ENCODE data around the gene BABAM2. TPM values are rescaled to one million over a fixed set of nuclear protein-coding genes. Genes with fewer than 3 reads are reported as not detected.

The BABAM2 gene
- total and polyA plus RNA-seq, 9 of the 15 experiments (the other 6 are each of a cell fraction or from before 2014, with no cell fraction given): 10.9 to 37.4 (median 25.6) TPM

DNA sequence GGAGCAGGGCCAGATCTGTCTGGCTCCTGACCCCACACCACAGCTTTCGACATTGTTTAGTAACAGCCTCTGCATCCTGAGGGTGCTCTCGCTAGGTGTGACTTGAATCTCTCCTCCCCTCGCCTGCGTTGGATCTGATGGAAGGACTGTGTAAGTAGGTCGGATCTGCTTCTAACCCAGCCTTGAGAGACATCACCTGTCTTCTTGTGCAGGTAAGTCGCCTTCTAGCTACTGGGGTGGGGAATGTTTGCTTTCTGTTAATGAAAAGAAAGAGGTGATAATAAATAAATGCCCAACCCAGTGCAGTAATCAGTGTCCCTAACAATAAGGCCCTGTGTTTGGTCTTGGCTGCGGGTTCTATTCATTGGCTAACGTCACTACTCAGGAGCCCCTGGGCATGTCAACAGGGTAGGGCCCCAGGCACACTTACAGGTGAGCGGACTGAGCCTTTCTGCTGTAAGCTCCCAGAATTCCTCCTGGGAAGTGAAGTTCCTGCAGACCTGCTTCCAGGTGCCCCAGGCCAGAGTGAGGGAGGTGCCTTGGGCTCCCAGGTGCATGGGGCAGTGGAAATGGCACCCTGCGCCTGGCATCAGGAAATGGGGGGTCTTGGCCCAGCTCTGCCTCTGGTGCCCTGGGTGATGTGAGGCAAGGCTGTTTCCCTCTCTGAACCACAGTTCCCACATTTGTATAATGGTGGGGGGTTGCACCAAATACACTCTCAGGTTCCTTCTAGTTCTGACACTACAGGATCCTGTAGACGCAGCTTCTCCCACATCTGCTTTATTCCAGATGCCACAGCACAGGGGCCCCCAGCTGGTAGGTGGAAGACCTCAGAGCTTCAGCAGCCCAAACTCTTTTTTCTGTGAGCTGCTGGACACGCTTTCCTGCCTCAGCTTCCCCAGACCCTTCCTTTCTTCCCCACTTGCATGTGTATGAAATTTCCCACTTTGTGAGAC, 491.0 kb downstream of the BABAM2 start:
- 63% methylated on average over 12 of the region's 12 CpGs for WGBS (ENCODE audit: insufficient coverage, low coverage, missing lambda C conversion rate)
- Histone ChIP-seq H3K27me3 (ENCODE audit: control insufficient read depth in 2 of 2, insufficient read depth in 2 of 2, low read length in 2 of 2) (no peaks in the 10 kb centered on the region; a peak in 1 of 5 replicates), H3K9me3 (replicated peaks; ENCODE audit: control insufficient read depth, insufficient read depth, low read depth, low read length) (no peaks in the 10 kb centered on the region), H2AFZ (ENCODE audit: low read depth, low read length) (no peak overlapping the region), H3K27ac (ENCODE audit: extremely low read depth, low read depth, low read length) (no peak overlapping the region), H3K36me3 (ENCODE audit: control insufficient read depth, insufficient read depth, low read length) (no peaks in the 10 kb centered on the region), H3K9me1 (ENCODE audit: control insufficient read depth, insufficient read depth, low read length) (no peaks in the 10 kb centered on the region), H3K4me3 (no peak overlapping the region), H3K4me1 (replicated peaks in 1 of 2; ENCODE audit: control insufficient read depth in 2 of 2, insufficient read depth in 2 of 2, low read length in 2 of 2) (peaks cover 11 to 16% of the 10 kb centered on the region in 2 experiments), H4K20me1 (replicated peaks; ENCODE audit: control insufficient read depth, insufficient read depth, low read length) (no peaks in the 10 kb centered on the region), H3K9ac (ENCODE audit: insufficient read depth in 1 of 2, low read depth in 2 of 2, low read length in 2 of 2) (no peak overlapping the region), H3K4me2 (ENCODE audit: insufficient read depth, low read length) (no peak overlapping the region), H3K79me2 (ENCODE audit: control insufficient read depth, insufficient read depth, low read length) (no peaks in the 10 kb centered on the region)
- ATAC-seq (no peak), FAIRE-seq (no peak), DNase-seq (ENCODE audit: extremely low read depth in 1 of 4, low spot score in 3 of 4) (no peak)
- intact Hi-C loops (cut with micrococcal nuclease): no loop called here
- in situ Hi-C loops (cut with MboI): no loop called here
- CTCF ChIA-PET (ENCODE audit: low intra/inter-chr PET ratio): no interaction called here
- POLR2A ChIA-PET: interaction anchor here (0.5 to 1.1 kb wide), 6 partner anchors 10 to 120 kb away, joined by 3 to 5 read pairs (median 3); partner anchors contain the start of gene FOSL2
- BruUV-seq (replicated peaks): no TSS peak
- TF ChIP-seq, protein P1, sequence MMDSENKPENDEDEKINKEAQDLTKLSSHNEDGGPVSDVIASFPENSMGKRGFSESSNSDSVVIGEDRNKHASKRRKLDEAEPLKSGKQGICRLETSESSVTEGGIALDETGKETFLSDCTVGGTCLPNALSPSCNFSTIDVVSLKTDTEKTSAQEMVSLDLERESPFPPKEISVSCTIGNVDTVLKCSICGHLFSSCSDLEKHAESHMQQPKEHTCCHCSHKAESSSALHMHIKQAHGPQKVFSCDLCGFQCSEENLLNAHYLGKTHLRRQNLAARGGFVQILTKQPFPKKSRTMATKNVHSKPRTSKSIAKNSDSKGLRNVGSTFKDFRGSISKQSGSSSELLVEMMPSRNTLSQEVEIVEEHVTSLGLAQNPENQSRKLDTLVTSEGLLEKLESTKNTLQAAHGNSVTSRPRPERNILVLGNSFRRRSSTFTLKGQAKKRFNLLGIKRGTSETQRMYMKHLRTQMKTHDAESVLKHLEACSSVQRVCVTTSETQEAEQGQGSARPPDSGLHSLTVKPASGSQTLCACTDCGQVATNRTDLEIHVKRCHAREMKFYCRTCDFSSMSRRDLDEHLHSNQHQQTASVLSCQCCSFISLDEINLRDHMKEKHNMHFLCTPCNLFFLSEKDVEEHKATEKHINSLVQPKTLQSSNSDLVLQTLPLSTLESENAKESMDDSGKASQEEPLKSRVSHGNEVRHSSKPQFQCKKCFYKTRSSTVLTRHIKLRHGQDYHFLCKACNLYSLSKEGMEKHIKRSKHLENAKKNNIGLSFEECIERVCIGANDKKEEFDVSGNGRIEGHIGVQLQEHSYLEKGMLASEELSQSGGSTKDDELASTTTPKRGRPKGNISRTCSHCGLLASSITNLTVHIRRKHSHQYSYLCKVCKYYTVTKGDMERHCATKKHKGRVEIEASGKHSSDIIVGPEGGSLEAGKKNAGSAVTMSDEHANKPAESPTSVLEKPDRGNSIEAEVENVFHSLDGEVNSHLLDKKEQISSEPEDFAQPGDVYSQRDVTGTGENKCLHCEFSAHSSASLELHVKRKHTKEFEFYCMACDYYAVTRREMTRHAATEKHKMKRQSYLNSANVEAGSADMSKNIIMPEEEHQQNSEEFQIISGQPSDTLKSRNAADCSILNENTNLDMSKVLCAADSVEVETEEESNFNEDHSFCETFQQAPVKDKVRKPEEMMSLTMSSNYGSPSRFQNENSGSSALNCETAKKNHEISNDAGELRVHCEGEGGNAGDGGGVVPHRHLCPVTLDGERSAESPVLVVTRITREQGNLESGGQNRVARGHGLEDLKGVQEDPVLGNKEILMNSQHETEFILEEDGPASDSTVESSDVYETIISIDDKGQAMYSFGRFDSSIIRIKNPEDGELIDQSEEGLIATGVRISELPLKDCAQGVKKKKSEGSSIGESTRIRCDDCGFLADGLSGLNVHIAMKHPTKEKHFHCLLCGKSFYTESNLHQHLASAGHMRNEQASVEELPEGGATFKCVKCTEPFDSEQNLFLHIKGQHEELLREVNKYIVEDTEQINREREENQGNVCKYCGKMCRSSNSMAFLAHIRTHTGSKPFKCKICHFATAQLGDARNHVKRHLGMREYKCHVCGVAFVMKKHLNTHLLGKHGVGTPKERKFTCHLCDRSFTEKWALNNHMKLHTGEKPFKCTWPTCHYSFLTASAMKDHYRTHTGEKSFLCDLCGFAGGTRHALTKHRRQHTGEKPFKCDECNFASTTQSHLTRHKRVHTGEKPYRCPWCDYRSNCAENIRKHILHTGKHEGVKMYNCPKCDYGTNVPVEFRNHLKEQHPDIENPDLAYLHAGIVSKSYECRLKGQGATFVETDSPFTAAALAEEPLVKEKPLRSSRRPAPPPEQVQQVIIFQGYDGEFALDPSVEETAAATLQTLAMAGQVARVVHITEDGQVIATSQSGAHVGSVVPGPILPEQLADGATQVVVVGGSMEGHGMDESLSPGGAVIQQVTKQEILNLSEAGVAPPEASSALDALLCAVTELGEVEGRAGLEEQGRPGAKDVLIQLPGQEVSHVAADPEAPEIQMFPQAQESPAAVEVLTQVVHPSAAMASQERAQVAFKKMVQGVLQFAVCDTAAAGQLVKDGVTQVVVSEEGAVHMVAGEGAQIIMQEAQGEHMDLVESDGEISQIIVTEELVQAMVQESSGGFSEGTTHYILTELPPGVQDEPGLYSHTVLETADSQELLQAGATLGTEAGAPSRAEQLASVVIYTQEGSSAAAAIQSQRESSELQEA (IDR thresholded peaks at IDR 0.05; ENCODE audit: low read depth): no peak
- TF ChIP-seq, protein P2, sequence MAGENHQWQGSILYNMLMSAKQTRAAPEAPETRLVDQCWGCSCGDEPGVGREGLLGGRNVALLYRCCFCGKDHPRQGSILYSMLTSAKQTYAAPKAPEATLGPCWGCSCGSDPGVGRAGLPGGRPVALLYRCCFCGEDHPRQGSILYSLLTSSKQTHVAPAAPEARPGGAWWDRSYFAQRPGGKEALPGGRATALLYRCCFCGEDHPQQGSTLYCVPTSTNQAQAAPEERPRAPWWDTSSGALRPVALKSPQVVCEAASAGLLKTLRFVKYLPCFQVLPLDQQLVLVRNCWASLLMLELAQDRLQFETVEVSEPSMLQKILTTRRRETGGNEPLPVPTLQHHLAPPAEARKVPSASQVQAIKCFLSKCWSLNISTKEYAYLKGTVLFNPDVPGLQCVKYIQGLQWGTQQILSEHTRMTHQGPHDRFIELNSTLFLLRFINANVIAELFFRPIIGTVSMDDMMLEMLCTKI (IDR thresholded peaks at IDR 0.05; ENCODE audit: partially characterized antibody): no peak
- TF ChIP-seq HDGF (IDR thresholded peaks at IDR 0.05): no peak
- no peak for TF ChIP-seq ZBTB17 (CRISPR knock-in tag; IDR thresholded peaks at IDR 0.05)
- no peak for TF ChIP-seq MED1 (CRISPR knock-in tag; IDR thresholded peaks at IDR 0.05; ENCODE audit: borderline replicate concordance)
- TF ChIP-seq ZNF551 (CRISPR knock-in tag; IDR thresholded peaks at IDR 0.05): no peak
- TF ChIP-seq, protein P3, sequence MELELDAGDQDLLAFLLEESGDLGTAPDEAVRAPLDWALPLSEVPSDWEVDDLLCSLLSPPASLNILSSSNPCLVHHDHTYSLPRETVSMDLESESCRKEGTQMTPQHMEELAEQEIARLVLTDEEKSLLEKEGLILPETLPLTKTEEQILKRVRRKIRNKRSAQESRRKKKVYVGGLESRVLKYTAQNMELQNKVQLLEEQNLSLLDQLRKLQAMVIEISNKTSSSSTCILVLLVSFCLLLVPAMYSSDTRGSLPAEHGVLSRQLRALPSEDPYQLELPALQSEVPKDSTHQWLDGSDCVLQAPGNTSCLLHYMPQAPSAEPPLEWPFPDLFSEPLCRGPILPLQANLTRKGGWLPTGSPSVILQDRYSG (tag; conservative IDR thresholded peaks at IDR 0.05; ENCODE audit: low read depth): no peak
